H1 (cell line): ENCODE data around the gene HSF5. TPM values are rescaled to one million over a fixed set of nuclear protein-coding genes. Genes with fewer than 3 reads are reported as not detected.

Experiments used
- GTF2F1 ChIP-seq: IDR thresholded peaks from 2 replicates; pipeline ENCODE4 v1.6.1; 2012; ENCODE audit warnings: low read depth, low read length, improper control_type of control experiment, borderline replicate concordance
- POLR2A ChIP-seq, 2 experiments: IDR thresholded peaks; 1 replicate in 1 of 2; 2 replicates in 1 of 2; pipeline ENCODE4 v1.6.1; 2011; ENCODE audit warnings: low read depth in 2 of 2, low read length in 2 of 2, mild to moderate bottlenecking in 2 of 2; ENCODE audit errors: control extremely low read depth in 1 of 2
- RAD21 ChIP-seq, 2 experiments: IDR thresholded peaks in 1 of 2; conservative IDR thresholded peaks in 1 of 2; 2 replicates each; pipeline ENCODE4 v1.6.1; 2011; ENCODE audit warnings: low read depth in 2 of 2, low read length in 2 of 2, improper control_type of control experiment in 1 of 2, inconsistent platforms in 1 of 2, mild to moderate bottlenecking in 1 of 2, moderate library complexity in 1 of 2
- SP2 ChIP-seq: IDR thresholded peaks from 2 replicates; pipeline ENCODE4 v1.6.1; 2012; ENCODE audit warnings: mild to moderate bottlenecking, low read length, inconsistent platforms
- polyA plus RNA-seq, 7 experiments: library from polyadenylated mRNA; depleted of rRNA in 3 of 7; stranded (reverse) in 5 of 7; unstranded in 2 of 7; fragments of >200 nt in 5 of 7; fragments of 200-250 nt in 2 of 7; gene quantifications; 1 replicate in 5 of 7; 2 replicates in 1 of 7; 4 replicates in 1 of 7; pipeline versions ENCODE4 v1.2.1 to v1.2.3, GENCODE V29; 2011 to 2013; ENCODE audit warnings: missing spikeins in 2 of 7, mixed read lengths in 2 of 7
- total RNA-seq: library from RNA; stranded (reverse); fragmentation: NEBNext Ultra II Directional; extraction: Animal tissue kit (Norgen Biotek cat#: 25700); gene quantifications from 2 replicates; pipeline ENCODE4 v1.2.1, GENCODE V29; 2021
- TF ChIP-seq, protein P1 (sequence below): IDR thresholded peaks from 2 replicates; pipeline ENCODE4 v1.6.1; 2011; ENCODE audit warnings: low read length, improper control_type of control experiment
- TF ChIP-seq, protein P2 (sequence below), 3 experiments: IDR thresholded peaks; 1 replicate in 2 of 3; 2 replicates in 1 of 3; pipeline versions ENCODE4 v1.5.1 to v1.6.1; 2011; ENCODE audit warnings: low read length in 3 of 3, mild to moderate bottlenecking in 3 of 3, inconsistent platforms in 2 of 3, low read depth in 1 of 3, moderate library complexity in 1 of 3; ENCODE audit not compliant: insufficient read depth in 1 of 3; ENCODE audit errors: control extremely low read depth in 1 of 3

The HSF5 gene
- total and polyA plus RNA-seq, 2 of the 8 experiments (the other 6 are each of a cell fraction or from before 2014, with no cell fraction given) = not detected

DNA sequence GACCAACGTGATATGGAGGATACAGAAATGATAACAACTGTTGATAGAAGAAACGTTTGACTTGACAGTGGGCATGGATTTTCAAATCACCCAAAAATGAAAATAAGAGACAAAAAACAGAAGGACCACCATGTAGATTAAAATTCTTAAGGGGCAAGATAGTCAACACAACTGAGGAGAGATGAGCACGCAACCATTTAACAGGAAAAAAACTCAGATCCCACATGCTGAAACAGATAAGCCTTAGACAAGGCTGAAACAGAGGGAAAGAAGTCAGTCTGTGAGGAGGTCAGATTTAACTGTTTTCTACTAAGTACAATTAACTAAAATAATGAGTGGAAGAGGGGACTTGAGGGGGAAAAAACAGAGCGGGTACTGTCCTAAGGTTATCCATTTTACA lies 92.0 kb downstream of the HSF5 start (continued):
- TF ChIP-seq, protein P1, sequence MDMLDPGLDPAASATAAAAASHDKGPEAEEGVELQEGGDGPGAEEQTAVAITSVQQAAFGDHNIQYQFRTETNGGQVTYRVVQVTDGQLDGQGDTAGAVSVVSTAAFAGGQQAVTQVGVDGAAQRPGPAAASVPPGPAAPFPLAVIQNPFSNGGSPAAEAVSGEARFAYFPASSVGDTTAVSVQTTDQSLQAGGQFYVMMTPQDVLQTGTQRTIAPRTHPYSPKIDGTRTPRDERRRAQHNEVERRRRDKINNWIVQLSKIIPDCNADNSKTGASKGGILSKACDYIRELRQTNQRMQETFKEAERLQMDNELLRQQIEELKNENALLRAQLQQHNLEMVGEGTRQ = no peak
- TF ChIP-seq SP2 = no peak
- TF ChIP-seq POLR2A (IDR thresholded peaks at IDR 0.05; ENCODE audit: control extremely low read depth in 1 of 2, low read depth in 2 of 2, low read length in 2 of 2) = no peak
- TF ChIP-seq, protein P2, sequence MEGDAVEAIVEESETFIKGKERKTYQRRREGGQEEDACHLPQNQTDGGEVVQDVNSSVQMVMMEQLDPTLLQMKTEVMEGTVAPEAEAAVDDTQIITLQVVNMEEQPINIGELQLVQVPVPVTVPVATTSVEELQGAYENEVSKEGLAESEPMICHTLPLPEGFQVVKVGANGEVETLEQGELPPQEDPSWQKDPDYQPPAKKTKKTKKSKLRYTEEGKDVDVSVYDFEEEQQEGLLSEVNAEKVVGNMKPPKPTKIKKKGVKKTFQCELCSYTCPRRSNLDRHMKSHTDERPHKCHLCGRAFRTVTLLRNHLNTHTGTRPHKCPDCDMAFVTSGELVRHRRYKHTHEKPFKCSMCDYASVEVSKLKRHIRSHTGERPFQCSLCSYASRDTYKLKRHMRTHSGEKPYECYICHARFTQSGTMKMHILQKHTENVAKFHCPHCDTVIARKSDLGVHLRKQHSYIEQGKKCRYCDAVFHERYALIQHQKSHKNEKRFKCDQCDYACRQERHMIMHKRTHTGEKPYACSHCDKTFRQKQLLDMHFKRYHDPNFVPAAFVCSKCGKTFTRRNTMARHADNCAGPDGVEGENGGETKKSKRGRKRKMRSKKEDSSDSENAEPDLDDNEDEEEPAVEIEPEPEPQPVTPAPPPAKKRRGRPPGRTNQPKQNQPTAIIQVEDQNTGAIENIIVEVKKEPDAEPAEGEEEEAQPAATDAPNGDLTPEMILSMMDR (IDR thresholded peaks at IDR 0.05; ENCODE audit: control extremely low read depth in 1 of 3, insufficient read depth in 1 of 3, low read depth in 1 of 3, low read length in 3 of 3) = no peak
- TF ChIP-seq RAD21 (IDR thresholded peaks at IDR 0.05 in 1 of 2, conservative IDR thresholded peaks at IDR 0.05 in 1 of 2; ENCODE audit: low read depth in 2 of 2, low read length in 2 of 2) = no peak
- no peak for TF ChIP-seq GTF2F1
- TF ChIP-seq, all 59 proteins: peak for 0
